NB4 (cell line): ENCODE results near the gene RAB1B.

Source experiments
- MYC ChIP-seq: IDR thresholded peaks from 2 replicates; pipeline ENCODE4 v1.6.1; 2011; ENCODE audit warnings: low read depth, low read length
- POLR2A ChIP-seq: IDR thresholded peaks from 2 replicates; pipeline ENCODE4 v1.6.1; 2011; ENCODE audit warnings: mild to moderate bottlenecking; ENCODE audit not compliant: insufficient read length; ENCODE audit errors: extremely low read depth
- TF ChIP-seq, protein P1 (sequence below): IDR thresholded peaks from one replicate; pipeline ENCODE4 v1.5.1; 2012; ENCODE audit warnings: low read depth, low read length
- TF ChIP-seq, protein P2 (sequence below): IDR thresholded peaks from 2 replicates; pipeline ENCODE4 v1.6.1; 2011; ENCODE audit warnings: low read depth, low read length

DNA sequence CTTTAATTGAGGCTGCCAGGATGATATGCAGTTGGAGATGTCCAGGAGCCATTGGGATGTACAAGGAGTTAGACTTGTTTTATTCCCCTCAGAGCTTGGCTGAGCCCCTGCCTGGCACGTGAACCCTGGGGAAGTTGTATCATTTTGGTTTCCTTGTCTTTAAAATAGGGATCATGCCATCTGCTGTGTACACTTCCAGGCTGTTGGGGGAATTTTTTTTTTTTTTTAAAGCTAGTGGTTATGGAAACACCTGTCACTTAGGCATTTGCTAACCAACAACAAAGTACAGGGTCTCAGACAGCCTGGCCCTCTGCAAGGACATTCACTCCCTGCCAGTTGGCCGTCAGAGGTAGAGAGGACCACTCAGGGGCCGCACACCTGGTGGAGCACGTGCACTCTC, 8.5 kb upstream of the RAB1B start:
- TF ChIP-seq POLR2A (no peak), MYC (no peak)
- TF ChIP-seq, protein P1, sequence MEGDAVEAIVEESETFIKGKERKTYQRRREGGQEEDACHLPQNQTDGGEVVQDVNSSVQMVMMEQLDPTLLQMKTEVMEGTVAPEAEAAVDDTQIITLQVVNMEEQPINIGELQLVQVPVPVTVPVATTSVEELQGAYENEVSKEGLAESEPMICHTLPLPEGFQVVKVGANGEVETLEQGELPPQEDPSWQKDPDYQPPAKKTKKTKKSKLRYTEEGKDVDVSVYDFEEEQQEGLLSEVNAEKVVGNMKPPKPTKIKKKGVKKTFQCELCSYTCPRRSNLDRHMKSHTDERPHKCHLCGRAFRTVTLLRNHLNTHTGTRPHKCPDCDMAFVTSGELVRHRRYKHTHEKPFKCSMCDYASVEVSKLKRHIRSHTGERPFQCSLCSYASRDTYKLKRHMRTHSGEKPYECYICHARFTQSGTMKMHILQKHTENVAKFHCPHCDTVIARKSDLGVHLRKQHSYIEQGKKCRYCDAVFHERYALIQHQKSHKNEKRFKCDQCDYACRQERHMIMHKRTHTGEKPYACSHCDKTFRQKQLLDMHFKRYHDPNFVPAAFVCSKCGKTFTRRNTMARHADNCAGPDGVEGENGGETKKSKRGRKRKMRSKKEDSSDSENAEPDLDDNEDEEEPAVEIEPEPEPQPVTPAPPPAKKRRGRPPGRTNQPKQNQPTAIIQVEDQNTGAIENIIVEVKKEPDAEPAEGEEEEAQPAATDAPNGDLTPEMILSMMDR = no peak
- TF ChIP-seq, protein P2, sequence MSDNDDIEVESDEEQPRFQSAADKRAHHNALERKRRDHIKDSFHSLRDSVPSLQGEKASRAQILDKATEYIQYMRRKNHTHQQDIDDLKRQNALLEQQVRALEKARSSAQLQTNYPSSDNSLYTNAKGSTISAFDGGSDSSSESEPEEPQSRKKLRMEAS = no peak
